Ishikawa (cell line): ENCODE measurements around the gene ADCY1.

Experiments
- CREB1 ChIP-seq: IDR thresholded peaks from 2 replicates; pipeline ENCODE4 v1.6.1; 2012; ENCODE audit warnings: low read depth
- EP300 ChIP-seq: IDR thresholded peaks from 2 replicates; pipeline ENCODE4 v1.6.1; 2012; ENCODE audit warnings: borderline replicate concordance
- FOXM1 ChIP-seq: IDR thresholded peaks from 2 replicates; pipeline ENCODE4 v1.6.1; 2012; ENCODE audit warnings: low read depth, borderline replicate concordance
- NFIC ChIP-seq: IDR thresholded peaks from 2 replicates; pipeline ENCODE4 v1.6.1; 2012
- RAD21 ChIP-seq: IDR thresholded peaks from 2 replicates; pipeline ENCODE4 v1.6.1; 2012; ENCODE audit warnings: low read depth
- TAF1 ChIP-seq: IDR thresholded peaks from 2 replicates; pipeline ENCODE4 v1.6.1; 2012; ENCODE audit warnings: low read depth, mild to moderate bottlenecking
- TCF12 ChIP-seq: IDR thresholded peaks from 2 replicates; pipeline ENCODE4 v1.6.1; 2012; ENCODE audit warnings: low read depth
- TEAD4 ChIP-seq: IDR thresholded peaks from 2 replicates; pipeline ENCODE4 v1.6.1; 2012
- ZBTB7A ChIP-seq: IDR thresholded peaks from 2 replicates; pipeline ENCODE4 v1.6.1; 2012; ENCODE audit warnings: low read depth
- TF ChIP-seq, protein P1 (sequence below): IDR thresholded peaks from 2 replicates; pipeline ENCODE4 v1.6.1; 2012

DNA sequence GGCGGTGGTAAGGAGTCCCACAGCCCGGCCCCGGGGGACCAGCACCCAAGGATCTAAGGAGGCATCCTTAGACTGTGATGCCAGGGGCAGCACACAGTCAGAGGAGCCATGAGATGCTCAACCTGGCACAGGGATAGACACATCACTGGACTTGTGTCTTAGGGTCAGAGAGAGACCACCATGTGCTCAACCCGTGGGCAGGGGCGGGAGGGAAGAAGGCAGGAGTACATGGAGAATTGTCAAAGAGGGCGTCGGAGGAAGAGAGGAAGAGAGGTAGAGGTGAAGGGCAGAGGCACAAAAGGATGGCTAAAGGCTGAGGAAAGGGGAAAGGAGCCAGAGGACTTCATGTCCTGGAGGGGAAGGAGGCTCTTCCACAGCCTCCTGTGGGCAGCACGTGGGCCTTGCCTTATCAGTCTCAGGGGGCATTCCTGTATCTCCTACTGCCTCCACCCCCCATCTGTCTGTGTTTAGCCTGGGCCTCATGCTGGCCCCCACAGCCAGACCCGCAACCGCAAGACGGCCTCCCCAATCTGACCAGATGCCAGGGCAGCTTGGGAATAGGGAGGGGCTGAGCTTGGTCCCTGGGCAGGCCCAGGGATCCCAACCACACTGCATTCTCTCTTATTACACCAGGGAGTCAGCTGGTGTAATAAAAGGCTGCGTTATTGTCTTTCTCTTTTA is 2.2 kb downstream of the ADCY1 start:
- no peak for TF ChIP-seq NFIC
- TF ChIP-seq TAF1, result no peak
- TF ChIP-seq RAD21, result no peak
- TF ChIP-seq, protein P1, sequence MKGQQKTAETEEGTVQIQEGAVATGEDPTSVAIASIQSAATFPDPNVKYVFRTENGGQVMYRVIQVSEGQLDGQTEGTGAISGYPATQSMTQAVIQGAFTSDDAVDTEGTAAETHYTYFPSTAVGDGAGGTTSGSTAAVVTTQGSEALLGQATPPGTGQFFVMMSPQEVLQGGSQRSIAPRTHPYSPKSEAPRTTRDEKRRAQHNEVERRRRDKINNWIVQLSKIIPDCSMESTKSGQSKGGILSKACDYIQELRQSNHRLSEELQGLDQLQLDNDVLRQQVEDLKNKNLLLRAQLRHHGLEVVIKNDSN, result no peak
- TF ChIP-seq EP300, result no peak
- TF ChIP-seq TCF12, result no peak
- TF ChIP-seq FOXM1, result no peak
- TF ChIP-seq TEAD4, result no peak
- TF ChIP-seq CREB1, result no peak
- no peak for TF ChIP-seq ZBTB7A
